GM12891 (cell line): ENCODE data around the gene ERBB2.

Source experiments
- POLR2A ChIP-seq: IDR thresholded peaks from 2 replicates; pipeline ENCODE4 v1.6.1; 2011; ENCODE audit warnings: low read depth, low read length, control low read depth
- POU2F2 ChIP-seq: IDR thresholded peaks from 2 replicates; pipeline ENCODE4 v1.6.1; 2011; ENCODE audit warnings: low read depth, mild to moderate bottlenecking, control low read depth, low read length, moderate library complexity

GRCh38 chr17:39704821-39705551 lies 5.1 kb downstream of the ERBB2 start:
- no peak for TF ChIP-seq POU2F2
- no peak for TF ChIP-seq POLR2A
